Sciatic nerve (tissue), 2 donors: ENCODE measurements around the gene ECI2. TPM values are rescaled to one million over a fixed set of nuclear protein-coding genes. Genes with fewer than 3 reads are reported as not detected.
A peak's percentile ranks its signal among the peaks of the same experiment; 100 is the strongest.

Experiments used
- ATAC-seq: fragments of 200-7000 bp; cut with Tn5 transposase; one replicate; pipeline ENCODE4 v1.9.1; 2020; ENCODE audit warnings: mild to moderate bottlenecking, moderate library complexity
- DNase-seq: peaks from one replicate; pipeline ENCODE4 v3.0.0-alpha.2; 2020; ENCODE audit warnings: low spot score
- intact Hi-C: fragments of 100-400 bp; cut with DNase I; formaldehyde crosslinking; loops from one replicate; pipeline ENCODE4 v1.14.2; 2022
- total RNA-seq: library from RNA; stranded (reverse); fragmentation: NEBNext Ultra II Directional; extraction: Animal tissue kit (Norgen Biotek cat#: 25700); gene quantifications from one replicate; pipeline ENCODE4 v1.2.1, GENCODE V29; 2021
- donor health status: DM: no; HTN: no; CAD: no.
- donor health status: DM: no; HTN: no; CAD: no.

Gene ECI2
- total RNA-seq, 1 donor from 2014 or later = 43.5 TPM

DNA sequence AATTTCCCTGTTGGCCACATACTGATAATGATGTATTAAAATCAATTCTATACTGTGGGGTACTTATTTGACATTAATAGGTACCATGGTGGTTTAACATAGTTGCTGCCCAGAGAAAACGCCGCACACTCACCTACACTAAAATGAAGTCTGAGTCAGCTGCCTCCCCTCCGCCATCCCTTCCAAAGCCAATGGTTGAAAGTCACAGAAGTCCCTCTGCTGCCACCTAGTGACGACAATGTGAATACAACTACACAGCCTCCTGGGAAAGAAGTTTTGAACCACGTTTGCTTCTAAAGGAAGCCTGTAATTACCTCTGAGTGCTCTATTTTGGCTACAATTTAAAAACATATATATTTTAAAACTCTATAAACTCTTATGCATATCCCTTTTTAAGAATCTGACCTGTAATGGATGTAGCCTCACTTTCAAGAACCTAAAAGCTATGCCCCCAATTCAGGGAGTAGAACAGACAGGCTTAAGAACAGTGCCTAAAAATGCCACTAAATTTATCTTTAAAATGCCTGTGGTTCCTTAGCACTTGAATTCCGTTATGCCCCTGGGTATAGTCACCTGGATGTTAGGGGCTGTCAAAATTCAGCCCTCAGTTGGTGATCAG lies 20.6 kb upstream of the ECI2 start:
- DNase-seq = peak; percentile 81
- intact Hi-C loops = loop anchor here (10.0 kb wide), 1 partner anchor 101 kb away; no protein-coding TSS in a partner anchor
- ATAC-seq = peak; percentile 88

DNA sequence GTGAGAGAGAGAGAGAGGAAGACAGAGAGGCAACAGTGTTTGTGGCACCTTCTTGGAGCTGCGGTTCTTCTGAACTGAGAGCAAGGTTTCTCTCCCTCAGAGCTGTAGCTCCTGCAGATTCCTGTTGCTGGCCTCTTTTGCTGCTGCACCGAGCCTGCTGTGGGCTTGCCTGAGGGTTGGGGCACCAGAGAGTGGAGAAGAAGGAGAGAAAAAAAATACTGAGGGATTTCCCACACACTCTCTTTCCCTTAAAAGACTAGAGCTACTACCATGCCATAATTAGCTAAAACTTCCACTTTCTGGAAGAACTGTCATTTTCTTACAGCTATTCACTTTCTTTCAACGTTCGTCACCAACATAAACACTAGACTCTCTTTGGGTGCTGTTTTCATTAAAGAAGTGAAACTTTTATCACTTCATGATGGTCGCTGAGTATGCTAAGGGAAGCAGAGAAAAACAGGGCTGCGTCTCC lies 18.2 kb upstream of the ECI2 start:
- no peak for ATAC-seq
- intact Hi-C loops = loop anchor here (10.0 kb wide), 1 partner anchor 99 kb away; no protein-coding TSS in a partner anchor

DNA sequence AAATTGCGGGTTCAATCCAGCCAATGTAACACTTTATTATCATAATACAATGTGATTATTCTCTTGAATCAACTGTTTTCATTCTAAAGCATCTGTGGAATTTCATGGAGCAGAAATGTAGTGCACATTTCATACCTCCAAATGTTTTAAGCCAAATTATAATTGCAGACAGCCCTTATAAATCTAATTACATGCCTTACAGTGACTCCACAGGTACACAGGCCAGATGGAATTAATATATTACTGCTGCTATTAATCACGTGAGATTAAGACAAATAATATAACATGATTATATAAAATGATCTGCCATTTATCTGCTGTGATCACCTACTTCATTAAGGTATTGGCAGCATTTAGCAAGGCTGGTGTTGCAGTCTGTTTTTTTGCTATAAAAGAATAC lies 9.7 kb upstream of the ECI2 start:
- no peak for ATAC-seq
- intact Hi-C loops = no loop called here
- DNase-seq = no peak

More for the DNA sequence above, 18.2 kb upstream of the ECI2 start:
- DNase-seq = no peak

DNA sequence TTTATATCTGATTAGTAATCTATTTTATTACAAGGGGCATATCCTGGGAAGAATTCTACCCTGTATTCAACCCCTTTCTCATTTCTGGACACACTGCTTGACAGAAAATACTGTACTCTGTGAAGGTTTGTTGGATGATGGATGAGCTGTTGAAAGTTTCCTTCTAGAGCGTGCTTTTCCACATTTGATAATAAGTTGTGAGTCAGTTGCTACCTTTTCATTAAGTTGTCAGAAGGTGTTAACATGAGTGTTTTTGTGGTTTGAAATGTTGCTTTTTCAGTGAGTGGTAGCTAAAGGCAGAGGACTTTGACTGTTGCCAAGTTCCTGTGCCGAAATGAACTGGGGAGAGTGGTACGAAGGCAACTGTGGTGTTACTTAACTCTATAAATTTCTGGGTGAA lies 3.9 kb upstream of the ECI2 start:
- ATAC-seq (no peak), DNase-seq (no peak)
- intact Hi-C loops = no loop called here

DNA sequence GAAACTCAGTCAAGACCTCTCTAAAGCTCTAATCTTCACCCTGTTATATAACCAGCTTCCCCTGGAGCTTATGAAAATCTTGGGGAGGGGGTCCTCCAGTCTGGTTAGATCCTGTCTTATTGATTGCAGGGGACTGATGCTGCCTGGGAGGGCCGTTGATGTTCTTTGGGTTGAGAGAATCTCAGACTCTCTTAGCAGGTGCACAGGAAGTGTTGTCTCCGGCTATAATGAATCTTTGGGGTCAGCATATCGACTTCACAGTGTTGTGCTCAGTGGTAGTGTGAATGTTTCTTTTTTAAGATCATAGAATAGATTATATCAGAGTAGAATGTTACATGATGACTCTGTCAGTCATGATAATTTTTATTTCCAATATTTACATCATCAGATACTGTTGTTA lies 2.8 kb upstream of the ECI2 start:
- DNase-seq = no peak
- ATAC-seq = no peak
- intact Hi-C loops = no loop called here

DNA sequence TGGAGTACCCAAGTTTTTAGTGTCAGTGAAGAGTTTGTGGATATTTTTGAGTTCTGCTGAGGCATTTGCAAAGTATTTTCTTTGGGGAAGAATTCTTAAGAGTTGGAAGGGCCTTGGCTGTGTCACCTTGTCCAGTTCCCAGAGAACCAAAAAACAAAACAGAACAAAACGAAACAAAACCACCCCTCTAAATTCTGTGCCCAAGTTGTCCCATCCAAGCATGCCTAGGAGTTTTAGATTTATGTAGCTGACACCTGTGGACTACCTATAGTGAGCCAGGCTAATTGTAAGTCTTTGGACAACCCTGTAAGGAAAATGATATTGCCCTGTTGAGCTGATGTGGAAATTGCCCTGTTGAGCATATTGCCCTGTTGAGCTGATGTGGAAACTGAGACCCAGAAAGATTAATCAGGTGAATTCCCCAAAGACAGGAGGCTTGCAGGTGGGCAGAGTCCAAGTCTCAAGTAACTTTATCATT lies 1.0 kb upstream of the ECI2 start:
- intact Hi-C loops = no loop called here
- ATAC-seq (no peak), DNase-seq (no peak)

DNA sequence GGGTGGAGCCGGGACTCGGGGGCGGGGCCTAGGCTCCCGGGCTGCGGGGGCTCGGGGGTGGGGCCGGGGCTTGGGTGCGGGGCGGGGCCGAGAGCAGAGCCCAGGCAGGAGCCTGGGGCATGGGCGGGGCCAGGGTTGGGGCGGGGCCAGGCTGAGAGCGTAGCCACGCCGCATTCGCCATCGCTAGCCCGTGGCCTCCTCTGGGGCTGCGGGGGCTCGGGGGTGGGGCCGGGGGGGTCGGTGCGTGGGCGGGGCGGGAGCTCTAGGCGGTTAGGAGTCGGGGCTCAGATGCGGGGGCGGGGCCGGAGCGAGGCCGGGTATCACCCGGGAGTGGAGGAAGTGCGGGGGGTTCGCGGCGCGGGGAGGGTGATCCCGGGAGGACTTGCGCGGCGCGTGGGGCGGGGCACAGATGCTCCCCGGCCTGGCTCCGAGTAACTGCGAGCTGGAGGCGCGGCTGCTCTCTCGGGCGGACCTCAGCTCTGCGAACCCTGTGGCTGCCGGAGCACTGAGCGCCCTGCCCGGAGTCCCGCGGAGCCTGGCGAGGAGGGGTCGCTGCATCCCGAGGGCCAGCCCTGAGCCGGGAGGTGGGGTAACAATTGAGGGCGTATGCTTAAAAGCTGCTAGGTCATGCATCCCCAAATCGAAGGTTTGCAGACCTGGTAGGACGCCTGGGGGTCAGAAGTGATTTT lies 434 bp upstream of the ECI2 start:
- ATAC-seq (peak; percentile 97), DNase-seq (peak; percentile 99)
- intact Hi-C loops = no loop called here

DNA sequence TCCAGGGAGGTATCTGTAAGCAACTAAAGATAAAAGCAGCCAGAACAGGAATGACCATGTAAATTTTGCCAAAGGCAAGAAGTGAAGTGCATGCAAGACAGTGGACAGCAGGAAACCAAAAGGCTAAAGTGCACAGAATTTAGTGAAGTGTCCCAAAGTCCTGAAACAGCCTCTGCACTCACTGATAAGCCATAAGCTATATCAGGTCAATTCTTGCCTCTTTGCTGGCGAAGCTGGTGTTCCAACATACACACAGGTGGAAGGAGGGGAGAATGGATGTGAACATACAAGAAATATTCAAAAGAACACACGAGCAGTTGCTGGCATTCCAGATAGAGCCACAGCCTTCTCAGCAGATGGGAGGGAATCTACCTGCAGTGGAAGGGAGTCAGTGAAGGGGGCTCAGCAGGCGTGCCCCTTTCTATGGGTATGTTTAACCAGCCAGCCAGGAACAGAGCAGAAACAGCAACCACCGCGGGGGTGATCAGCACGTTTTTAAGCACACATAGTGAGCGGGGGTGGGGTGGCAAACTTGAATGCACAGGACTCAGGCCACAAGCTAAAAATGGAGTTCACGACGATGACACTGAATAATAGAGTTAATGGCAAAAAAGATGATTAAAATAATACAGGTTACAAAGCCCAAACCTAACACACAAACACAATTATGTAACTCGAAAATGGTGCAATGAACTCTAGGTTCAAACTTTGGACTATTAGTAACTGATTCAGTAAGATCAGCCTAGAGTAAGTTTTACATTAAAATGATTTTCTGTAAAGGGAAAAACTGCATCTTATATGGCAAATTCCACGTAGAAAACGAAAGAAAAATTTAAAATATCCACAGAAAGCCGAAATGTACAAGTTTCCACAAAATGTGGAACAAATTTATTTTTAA lies 1.2 kb downstream of the ECI2 start:
- intact Hi-C loops = no loop called here
- DNase-seq = no peak
- no peak for ATAC-seq

DNA sequence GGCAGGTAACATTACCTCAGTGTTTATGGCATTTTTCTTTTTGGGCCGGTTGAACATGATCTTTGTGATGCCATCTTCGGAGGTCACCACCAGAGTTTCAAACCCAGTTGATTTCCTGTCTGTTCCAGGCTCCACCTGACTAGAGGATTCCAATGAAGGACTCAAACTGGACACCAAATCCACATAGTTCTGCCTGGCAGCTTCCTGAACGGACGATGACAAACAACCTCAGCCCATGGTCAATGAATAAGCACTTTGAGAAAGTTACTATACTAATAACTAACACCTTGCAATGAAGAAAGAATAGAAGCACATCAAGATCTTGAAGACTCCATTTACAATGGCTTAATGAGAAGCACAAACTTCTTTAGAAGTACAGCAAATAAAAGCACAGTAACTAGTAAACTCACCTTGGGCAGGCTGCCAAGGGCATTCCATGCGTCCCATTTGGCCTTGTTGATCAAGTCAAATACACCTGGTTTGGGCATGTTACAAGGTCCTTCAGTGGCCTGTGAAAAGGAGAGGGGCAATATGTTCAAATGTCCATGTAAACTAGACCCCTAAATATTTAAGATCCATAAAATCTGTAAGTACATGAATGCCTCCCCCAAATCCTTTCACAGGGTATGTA lies 4.9 kb downstream of the ECI2 start:
- intact Hi-C loops = no loop called here
- ATAC-seq = no peak

DNA sequence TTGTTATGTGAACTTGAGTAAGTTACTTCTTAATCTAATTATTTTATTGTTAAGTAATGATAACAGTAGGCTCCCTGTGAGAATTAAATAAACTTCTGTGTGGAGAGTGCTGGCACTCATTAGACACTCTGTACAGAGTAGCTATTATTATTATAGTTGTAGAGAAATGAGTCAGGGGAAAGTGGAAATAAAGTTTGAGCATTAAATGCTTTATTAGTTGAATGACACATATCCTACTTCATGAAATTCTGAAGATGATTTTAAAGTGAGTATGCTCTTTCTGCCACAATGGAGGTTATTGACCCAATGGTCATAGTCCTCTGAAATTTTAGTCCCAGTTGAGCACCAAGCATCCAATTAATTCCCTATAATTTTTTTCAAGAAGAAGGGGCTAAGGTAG lies 5.9 kb downstream of the ECI2 start:
- intact Hi-C loops = no loop called here
- ATAC-seq = no peak

More for the DNA sequence above, 4.9 kb downstream of the ECI2 start:
- DNase-seq = no peak

DNA sequence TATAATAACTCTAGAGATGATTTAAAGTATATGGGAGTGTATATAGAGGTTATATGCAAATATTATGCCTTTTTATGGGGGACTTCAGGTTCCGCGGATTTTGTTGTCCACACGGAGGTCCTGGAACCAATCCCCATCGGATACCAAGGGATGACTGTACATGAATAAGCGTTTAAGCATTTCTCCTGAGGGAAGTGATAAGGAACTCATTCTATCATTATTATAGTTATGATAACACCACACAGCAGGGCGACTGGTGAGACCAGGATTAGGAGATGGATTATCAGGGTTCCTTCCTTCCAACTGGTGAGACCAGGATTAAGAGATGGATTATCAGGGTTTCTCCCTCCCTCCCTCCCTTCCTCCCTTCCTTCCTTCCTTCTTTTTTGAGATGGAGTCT lies 6.6 kb downstream of the ECI2 start:
- no peak for ATAC-seq
- no peak for DNase-seq
- intact Hi-C loops = no loop called here

More for the DNA sequence above, 5.9 kb downstream of the ECI2 start:
- no peak for DNase-seq

DNA sequence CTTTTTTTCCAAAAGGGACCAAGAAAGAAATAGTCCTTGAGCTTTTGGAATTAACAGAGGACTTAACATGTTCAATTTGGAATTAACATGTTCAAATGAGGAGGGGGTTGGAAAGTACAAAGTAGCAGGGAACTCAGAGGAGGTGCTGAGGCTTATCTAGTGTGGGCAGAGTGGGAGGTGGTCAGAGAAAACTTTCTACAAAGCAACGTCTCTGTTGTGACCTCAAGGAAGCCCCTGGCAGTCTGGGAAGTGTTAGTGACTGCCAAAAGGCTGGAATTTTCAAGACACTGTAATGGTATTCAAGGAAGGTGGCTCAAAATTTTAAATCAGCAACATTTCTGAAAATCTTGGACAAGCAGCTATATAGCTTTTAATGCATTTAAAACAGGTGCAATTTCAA lies 7.3 kb downstream of the ECI2 start:
- intact Hi-C loops = no loop called here
- no peak for ATAC-seq
- DNase-seq = no peak

DNA sequence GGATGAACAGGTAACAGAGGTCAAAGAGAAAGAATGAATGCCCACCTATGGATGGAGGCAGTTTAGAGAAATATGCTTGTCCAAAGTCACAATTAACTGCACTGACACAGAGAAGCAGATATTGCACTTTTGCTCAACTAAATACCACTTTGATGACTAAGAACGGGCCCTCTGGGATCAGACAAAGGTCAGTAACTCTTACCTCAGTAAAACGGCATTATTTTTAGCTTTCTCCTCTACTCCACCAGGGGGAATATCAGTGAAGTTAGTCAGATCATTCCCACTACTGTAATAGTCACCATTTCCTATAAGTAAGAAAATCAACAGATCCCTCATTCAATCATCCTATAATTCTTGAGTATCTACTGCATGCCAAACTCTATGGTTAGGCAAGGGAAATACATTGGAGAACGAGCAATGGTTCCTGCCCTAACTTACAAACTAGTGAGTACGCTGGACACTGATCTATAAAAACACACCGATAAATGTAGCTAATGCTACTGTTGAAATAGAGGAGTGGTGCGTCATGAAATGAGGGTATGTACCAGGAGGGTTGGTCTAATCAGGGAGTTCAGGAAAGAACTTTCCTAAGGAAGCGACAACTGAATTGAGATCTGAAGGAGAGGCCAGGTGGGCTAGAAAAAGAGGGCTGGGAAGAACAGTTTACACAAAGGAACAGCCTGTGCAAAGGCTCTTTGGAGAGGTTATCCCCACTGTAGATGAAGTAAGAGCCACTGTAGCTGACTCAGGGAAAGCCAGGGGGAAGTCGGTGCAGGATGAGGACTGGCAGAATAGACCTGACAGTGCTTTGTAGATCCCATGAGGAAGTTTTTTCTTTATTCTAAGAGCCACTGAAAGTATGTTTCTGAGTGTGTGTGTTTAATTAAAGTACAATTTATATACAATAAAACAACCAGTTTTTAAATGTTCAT lies 9.2 kb downstream of the ECI2 start:
- peak; percentile 86 for ATAC-seq
- DNase-seq = no peak
- intact Hi-C loops = no loop called here

DNA sequence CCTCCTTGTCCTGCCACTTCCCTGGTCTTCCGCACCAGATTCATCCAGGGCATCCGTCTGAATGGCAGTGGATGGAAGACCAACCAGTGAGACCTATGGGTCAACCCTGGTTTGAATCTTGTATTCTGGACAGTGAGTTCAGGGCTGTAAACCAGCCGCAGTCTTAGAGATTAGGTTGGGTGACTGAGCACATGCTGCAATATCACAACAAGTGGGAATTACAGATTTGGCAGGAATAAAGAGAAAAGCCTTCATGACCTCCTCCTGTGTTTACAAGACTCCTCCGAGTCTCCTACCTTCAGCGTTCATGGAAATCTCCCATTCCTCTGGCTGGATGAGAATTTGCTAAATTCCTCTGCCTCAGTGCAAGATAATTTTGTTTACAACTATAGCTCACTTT lies 9.9 kb downstream of the ECI2 start:
- ATAC-seq = no peak
- intact Hi-C loops = no loop called here
- no peak for DNase-seq

DNA sequence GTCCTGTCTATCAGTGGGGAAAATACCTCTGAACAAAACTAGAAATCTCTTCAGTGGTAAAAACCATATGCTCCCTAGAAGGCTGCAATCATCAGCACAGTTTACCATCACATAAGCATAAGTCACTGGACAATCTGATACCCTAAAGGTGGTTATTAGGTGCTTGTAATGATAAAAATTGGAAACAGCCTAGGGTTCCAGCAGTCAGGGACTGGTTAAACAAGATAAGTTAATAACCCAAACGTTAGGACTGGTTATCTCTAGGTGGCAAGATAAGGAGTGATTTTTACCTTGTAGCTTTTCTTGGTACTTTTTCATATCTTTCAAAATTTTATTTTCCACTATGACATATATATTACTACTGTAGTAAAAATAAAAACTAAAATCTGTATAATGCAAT lies 11.0 kb downstream of the ECI2 start:
- DNase-seq (no peak), ATAC-seq (no peak)
- intact Hi-C loops = no loop called here

DNA sequence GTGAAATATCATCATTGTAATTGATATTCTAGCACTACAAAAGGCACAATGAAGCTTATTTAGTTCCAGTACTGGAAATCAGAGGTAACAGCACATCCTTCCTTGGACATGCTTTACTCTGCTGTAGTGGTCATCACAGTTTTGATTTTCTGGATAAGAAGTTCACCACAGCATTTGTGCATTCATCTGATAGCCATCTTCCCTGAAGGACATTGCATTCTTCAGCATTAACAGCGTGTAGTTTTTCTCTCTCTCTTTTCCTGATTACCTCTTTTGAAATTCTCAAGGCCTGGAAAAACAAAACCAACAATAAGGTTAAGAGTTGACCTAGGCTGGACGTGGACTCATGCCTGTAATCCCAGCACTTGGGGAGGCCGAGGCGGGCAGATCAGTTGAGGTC lies 19.6 kb downstream of the ECI2 start:
- DNase-seq = no peak
- ATAC-seq = no peak
- intact Hi-C loops = no loop called here

DNA sequence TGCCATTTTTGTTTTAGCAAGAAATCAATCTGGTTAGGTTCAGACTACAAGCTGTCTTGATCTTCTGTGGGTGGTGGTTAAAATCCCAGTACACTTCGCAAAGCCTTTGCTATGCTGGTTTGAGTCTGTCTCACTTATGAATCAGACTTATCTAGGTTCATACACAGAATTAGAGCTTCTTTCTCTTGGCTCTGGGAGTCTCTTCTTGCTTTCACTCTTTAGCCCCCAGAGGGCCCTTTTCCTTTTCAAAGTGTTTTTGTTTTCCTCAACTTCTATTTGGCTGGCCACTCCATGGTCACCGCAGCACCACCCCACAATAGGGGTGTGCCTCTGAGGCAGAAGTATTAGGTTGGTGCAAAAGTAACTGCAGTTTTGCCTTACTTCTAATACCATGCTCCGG lies 21.3 kb downstream of the ECI2 start:
- intact Hi-C loops = no loop called here
- no peak for DNase-seq
- ATAC-seq = peak; percentile 89

DNA sequence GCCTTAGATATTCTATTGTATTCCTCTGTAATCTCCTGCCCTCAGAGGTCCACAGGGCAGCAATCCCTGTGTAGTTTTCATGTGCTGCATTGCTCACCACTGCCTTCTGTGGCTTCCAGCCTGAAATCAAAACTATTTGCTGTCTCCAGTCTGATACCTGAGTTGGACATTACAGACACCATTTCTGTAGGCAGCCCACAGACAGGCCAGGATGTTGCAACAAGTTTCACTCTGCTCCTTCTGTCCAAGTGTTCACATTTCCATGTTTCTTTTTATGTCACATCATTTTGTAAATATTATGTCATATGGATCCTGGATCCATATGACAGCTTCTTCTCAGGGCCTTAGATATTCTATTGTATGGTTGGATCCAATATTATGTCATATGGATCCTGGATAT lies 21.7 kb downstream of the ECI2 start:
- DNase-seq = no peak
- ATAC-seq = peak; percentile 27
- intact Hi-C loops = no loop called here
